Psoas muscle (tissue), 8 donors: ENCODE data around the gene GAA. TPM values are rescaled to one million over a fixed set of nuclear protein-coding genes. Genes with fewer than 3 reads are reported as not detected.

Experiments used
- ATAC-seq, 4 donors: fragments of 200-7000 bp; cut with Tn5 transposase; one replicate each; pipeline ENCODE4 v1.9.1; 2020; ENCODE audit warnings: moderate library complexity in 3 of 4, mild to moderate bottlenecking in 2 of 4
- DNase-seq, 2 donors: peaks; one replicate each; pipeline ENCODE4 v3.0.0-alpha.2; 2020
- H3K27ac ChIP-seq: fragments of 200-600 bp; one replicate; pipeline ENCODE4 v1.8.0; 2022
- H3K27me3 ChIP-seq, 3 donors: fragments of 200-600 bp in 1 of 3; one replicate each; pipeline versions ENCODE4 v1.6.1 to v1.8.0; 2013 to 2022; ENCODE audit warnings: low read length in 2 of 3, mild to moderate bottlenecking in 2 of 3, moderate library complexity in 1 of 3; ENCODE audit not compliant: insufficient read depth in 3 of 3
- H3K36me3 ChIP-seq, 2 donors: fragments of 200-600 bp in 1 of 2; one replicate each; pipeline versions ENCODE4 v1.6.1 to v1.8.0; 2013 to 2022; ENCODE audit warnings: low read depth in 1 of 2, mild to moderate bottlenecking in 1 of 2, moderate library complexity in 1 of 2; ENCODE audit not compliant: insufficient read depth in 1 of 2
- H3K4me1 ChIP-seq: fragments of 200-600 bp; one replicate; pipeline ENCODE4 v1.8.0; 2022
- H3K4me3 ChIP-seq: fragments of 200-600 bp; one replicate; pipeline ENCODE4 v1.8.0; 2022; ENCODE audit warnings: mild to moderate bottlenecking
- H3K9me3 ChIP-seq: fragments of 200-600 bp; one replicate; pipeline ENCODE4 v1.8.0; 2022
- WGBS, 3 donors: extraction: QIAGEN DNeasy Blood & Tissue Kit; methylation state at CpG; one replicate each; pipeline versions ENCODE4 v1.1.6 to v1.1.7; 2013; 5-methylcytosine and 5-hydroxymethylcytosine counted together
- intact Hi-C, 2 donors: fragments of 100-400 bp; cut with DNase I; formaldehyde crosslinking; loops; one replicate each; pipeline versions ENCODE4 v1.11.0 to v1.14.2; 2022
- polyA plus RNA-seq, 3 donors: library from polyadenylated mRNA; stranded (reverse); fragments of 200-250 nt; gene quantifications; one replicate each; pipeline ENCODE4 v1.2.3, GENCODE V29; 2013
- total RNA-seq, 4 donors: library from RNA; stranded (reverse); fragmentation: NEBNext Ultra II Directional in 2 of 4; extraction: Animal tissue kit (Norgen Biotek cat#: 25700) in 2 of 4; gene quantifications; one replicate each; pipeline versions ENCODE4 v1.2.1 to v1.2.4, GENCODE V29; 2021 to 2023
- TF ChIP-seq, protein P1 (sequence below): fragments of 200-600 bp; IDR thresholded peaks from one replicate; pipeline ENCODE4 v1.8.0; 2022; ENCODE audit warnings: antibody characterized with exemption
- donor health status: healthy with polysubstance abuse.
- donor health status: DM: no; HTN: no; CAD: no; lungs with moderate emphysema.
- donor health status: Bipolar disorder and iron deficiency.
- donor health status: healthy.
- donor health status: DM: yes; HTN: yes; CAD: no.
- donor health status: DM: no; HTN: no; CAD: no.
- donor health status: DM: no; HTN: no; CAD: no.
- donor health status: DM: yes; HTN: yes; CAD: no.

GAA gene
- total and polyA plus RNA-seq, 7 donors, result 19.6 to 42.4 (median 27.3) TPM

DNA sequence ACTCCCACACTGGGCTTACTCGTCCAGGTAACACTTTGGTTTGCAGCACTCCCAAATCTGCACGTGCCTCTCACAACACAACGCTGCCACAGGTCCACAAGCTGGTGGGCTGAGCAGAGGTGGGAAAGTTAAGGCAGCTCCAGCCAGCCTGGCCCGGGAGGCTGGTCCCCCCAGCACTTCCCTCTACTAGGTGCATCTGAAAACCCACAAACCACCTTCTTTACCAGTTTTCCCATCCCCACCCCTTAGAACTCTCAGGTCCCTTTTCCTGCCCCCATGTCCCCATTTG, 1.4 kb upstream of the GAA start:
- ATAC-seq (no peak), DNase-seq (peak in 1 of 2 donors; percentile 33)
- 90 to 95% (median 93%) methylated on average over 4 of the region's 4 CpGs for WGBS, 3 donors
- Histone ChIP-seq H3K36me3 (no peaks in the 10 kb centered on the region), H3K9me3 (no peaks in the 10 kb centered on the region), H3K4me1 (peaks cover 13% of the 10 kb centered on the region), H3K27me3 (no peaks in the 10 kb centered on the region), H3K4me3 (no peak overlapping the region), H3K27ac (no peak overlapping the region)
- TF ChIP-seq, protein P1, sequence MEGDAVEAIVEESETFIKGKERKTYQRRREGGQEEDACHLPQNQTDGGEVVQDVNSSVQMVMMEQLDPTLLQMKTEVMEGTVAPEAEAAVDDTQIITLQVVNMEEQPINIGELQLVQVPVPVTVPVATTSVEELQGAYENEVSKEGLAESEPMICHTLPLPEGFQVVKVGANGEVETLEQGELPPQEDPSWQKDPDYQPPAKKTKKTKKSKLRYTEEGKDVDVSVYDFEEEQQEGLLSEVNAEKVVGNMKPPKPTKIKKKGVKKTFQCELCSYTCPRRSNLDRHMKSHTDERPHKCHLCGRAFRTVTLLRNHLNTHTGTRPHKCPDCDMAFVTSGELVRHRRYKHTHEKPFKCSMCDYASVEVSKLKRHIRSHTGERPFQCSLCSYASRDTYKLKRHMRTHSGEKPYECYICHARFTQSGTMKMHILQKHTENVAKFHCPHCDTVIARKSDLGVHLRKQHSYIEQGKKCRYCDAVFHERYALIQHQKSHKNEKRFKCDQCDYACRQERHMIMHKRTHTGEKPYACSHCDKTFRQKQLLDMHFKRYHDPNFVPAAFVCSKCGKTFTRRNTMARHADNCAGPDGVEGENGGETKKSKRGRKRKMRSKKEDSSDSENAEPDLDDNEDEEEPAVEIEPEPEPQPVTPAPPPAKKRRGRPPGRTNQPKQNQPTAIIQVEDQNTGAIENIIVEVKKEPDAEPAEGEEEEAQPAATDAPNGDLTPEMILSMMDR, result no peak
- intact Hi-C loops, result loop anchor here (5.0 to 10.0 kb wide), 2 partner anchors 42 to 265 kb away; no protein-coding TSS in a partner anchor

DNA sequence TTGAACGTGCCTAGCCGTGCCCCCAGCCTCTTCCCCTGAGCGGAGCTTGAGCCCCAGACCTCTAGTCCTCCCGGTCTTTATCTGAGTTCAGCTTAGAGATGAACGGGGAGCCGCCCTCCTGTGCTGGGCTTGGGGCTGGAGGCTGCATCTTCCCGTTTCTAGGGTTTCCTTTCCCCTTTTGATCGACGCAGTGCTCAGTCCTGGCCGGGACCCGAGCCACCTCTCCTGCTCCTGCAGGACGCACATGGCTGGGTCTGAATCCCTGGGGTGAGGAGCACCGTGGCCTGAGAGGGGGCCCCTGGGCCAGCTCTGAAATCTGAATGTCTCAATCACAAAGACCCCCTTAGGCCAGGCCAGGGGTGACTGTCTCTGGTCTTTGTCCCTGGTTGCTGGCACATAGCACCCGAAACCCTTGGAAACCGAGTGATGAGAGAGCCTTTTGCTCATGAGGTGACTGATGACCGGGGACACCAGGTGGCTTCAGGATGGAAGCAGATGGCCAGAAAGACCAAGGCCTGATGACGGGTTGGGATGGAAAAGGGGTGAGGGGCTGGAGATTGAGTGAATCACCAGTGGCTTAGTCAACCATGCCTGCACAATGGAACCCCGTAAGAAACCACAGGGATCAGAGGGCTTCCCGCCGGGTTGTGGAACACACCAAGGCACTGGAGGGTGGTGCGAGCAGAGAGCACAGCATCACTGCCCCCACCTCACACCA, 724 bp downstream of the GAA start:
- TF ChIP-seq, protein P1, result no peak
- intact Hi-C loops, result loop anchor here (5.0 to 10.0 kb wide), 2 partner anchors 40 to 263 kb away; no protein-coding TSS in a partner anchor
- Histone ChIP-seq H3K27me3 (no peaks in the 10 kb centered on the region), H3K4me1 (peaks cover 13% of the 10 kb centered on the region), H3K4me3 (peak overlapping the region; percentile 97), H3K36me3 (peaks cover 0 to 8% of the 10 kb centered on the region in 2 donors), H3K9me3 (no peaks in the 10 kb centered on the region), H3K27ac (peak overlapping the region; percentile 86)
- peak in 3 of 4 donors; percentile 14 to 30 (median 16) for ATAC-seq
- 25 to 32% (median 31%) methylated on average over 21 of the region's 21 CpGs for WGBS, 3 donors
- peak in 1 of 2 donors; percentile 61 for DNase-seq

DNA sequence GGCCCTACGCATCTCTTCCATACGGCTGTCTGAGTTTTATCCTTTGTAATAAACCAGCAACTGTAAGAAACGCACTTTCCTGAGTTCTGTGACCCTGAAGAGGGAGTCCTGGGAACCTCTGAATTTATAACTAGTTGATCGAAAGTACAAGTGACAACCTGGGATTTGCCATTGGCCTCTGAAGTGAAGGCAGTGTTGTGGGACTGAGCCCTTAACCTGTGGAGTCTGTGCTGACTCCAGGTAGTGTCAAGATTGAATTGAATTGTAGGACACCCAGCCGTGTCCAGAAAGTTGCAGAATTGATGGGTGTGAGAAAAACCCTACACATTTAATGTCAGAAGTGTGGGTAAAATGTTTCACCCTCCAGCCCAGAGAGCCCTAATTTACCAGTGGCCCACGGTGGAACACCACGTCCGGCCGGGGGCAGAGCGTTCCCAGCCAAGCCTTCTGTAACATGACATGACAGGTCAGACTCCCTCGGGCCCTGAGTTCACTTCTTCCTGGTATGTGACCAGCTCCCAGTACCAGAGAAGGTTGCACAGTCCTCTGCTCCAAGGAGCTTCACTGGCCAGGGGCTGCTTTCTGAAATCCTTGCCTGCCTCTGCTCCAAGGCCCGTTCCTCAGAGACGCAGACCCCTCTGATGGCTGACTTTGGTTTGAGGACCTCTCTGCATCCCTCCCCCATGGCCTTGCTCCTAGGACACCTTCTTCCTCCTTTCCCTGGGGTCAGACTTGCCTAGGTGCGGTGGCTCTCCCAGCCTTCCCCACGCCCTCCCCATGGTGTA, 1.5 kb downstream of the GAA start:
- TF ChIP-seq, protein P1, result no peak
- DNase-seq, result no peak
- Histone ChIP-seq H3K27me3 (no peaks in the 10 kb centered on the region), H3K9me3 (no peaks in the 10 kb centered on the region), H3K4me1 (peaks cover 13% of the 10 kb centered on the region), H3K4me3 (peak overlapping the region; percentile 97), H3K36me3 (peaks cover 0 to 13% of the 10 kb centered on the region in 2 donors), H3K27ac (no peak overlapping the region)
- ATAC-seq, result no peak
- intact Hi-C loops, result loop anchor here (5.0 to 10.0 kb wide), 2 partner anchors 39 to 262 kb away; no protein-coding TSS in a partner anchor
- 71 to 84% (median 74%) methylated on average over 15 of the region's 15 CpGs for WGBS, 3 donors

DNA sequence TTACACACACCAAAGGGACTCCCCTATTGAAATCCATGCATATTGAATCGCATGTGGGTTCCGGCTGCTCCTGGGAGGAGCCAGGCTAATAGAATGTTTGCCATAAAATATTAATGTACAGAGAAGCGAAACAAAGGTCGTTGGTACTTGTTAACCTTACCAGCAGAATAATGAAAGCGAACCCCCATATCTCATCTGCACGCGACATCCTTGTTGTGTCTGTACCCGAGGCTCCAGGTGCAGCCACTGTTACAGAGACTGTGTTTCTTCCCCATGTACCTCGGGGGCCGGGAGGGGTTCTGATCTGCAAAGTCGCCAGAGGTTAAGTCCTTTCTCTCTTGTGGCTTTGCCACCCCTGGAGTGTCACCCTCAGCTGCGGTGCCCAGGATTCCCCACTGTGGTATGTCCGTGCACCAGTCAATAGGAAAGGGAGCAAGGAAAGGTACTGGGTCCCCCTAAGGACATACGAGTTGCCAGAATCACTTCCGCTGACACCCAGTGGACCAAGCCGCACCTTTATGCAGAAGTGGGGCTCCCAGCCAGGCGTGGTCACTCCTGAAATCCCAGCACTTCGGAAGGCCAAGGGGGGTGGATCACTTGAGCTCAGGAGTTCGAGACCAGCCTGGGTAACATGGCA, 2.2 kb downstream of the GAA start:
- no peak overlapping the region for H3K4me3 ChIP-seq
- TF ChIP-seq, protein P1, result no peak
- DNase-seq (no peak), ATAC-seq (no peak)
- peaks cover 13% of the 10 kb centered on the region for H3K4me1 ChIP-seq
- no peak overlapping the region for H3K27ac ChIP-seq
- peaks cover 0 to 20% of the 10 kb centered on the region in 2 donors for H3K36me3 ChIP-seq
- H3K9me3 ChIP-seq, result no peaks in the 10 kb centered on the region
- intact Hi-C loops, result loop anchor here (5.0 to 10.0 kb wide), 2 partner anchors 39 to 261 kb away; no protein-coding TSS in a partner anchor
- no peaks in the 10 kb centered on the region for H3K27me3 ChIP-seq
- 87 to 89% (median 88%) methylated on average over 19 of the region's 19 CpGs for WGBS, 3 donors
